Right ventricle myocardium inferior (tissue), 1 donor: Measurements from ENCODE around the gene METTL27. TPM values are rescaled to one million over a fixed set of nuclear protein-coding genes. Genes with fewer than 3 reads are reported as not detected.
"Not testable (repeated sequence)": the region's sequence is repeated elsewhere in the genome, so short reads cannot be mapped to it uniquely, and the experiment has no call there.

ENCODE experiments used
- ATAC-seq: fragments of 200-7000 bp; cut with Tn5 transposase; one replicate; pipeline ENCODE4 v1.9.1; 2020; ENCODE audit warnings: mild to moderate bottlenecking, moderate library complexity
- DNase-seq: peaks from one replicate; pipeline ENCODE4 v3.0.0; 2021; ENCODE audit errors: missing footprints
- intact Hi-C: fragments of 100-400 bp; cut with DNase I; formaldehyde crosslinking; loops from one replicate; pipeline ENCODE4 v1.11.0; 2022
- total RNA-seq: library from RNA; stranded (reverse); fragmentation: NEBNext Ultra II Directional; extraction: Animal tissue kit (Norgen Biotek cat#: 25700); gene quantifications from one replicate; pipeline ENCODE4 v1.2.1, GENCODE V29; 2021
- donor health status: DM: no; HTN: yes; CAD: no; lungs with severe emphysema.

METTL27 gene
- total RNA-seq, 1 donor from 2014 or later = 0.27 TPM

DNA sequence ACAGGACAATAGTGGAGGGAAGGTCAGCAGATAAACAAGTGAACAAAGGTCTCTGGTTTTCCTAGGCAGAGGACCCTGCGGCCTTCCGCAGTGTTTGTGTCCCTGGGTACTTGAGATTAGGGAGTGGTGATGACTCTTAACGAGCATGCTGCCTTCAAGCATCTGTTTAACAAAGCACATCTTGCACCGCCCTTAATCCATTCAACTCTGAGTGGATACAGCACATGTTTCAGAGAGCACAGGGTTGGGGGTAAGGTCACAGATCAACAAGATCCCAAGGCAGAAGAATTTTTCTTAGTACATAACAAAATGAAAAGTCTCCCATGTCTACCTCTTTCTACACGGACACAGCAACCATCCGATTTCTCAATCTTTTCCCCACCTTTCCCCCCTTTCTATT lies 45.7 kb downstream of the METTL27 start:
- DNase-seq, intact Hi-C loops, ATAC-seq: not testable (repeated sequence)

DNA sequence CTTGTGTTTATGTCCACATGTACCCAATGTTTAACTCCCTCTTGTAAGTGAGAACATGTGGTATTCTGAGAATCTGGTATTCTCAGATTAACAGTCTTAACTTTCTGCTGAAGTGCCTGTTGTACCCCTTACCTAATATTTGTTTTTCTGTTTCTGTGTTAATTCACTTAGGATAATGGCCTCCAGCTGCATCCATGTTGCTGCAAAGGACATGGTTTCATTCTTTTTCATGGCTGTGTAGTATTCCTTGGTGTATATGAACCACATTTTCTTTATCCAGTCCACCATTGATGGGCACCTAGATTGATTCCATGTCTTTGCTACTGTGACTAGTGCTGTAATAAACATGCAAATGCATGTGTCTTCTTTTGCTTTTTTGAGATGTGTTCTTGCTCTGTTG lies 47.1 kb downstream of the METTL27 start:
- ATAC-seq, DNase-seq, intact Hi-C loops: not testable (repeated sequence)

DNA sequence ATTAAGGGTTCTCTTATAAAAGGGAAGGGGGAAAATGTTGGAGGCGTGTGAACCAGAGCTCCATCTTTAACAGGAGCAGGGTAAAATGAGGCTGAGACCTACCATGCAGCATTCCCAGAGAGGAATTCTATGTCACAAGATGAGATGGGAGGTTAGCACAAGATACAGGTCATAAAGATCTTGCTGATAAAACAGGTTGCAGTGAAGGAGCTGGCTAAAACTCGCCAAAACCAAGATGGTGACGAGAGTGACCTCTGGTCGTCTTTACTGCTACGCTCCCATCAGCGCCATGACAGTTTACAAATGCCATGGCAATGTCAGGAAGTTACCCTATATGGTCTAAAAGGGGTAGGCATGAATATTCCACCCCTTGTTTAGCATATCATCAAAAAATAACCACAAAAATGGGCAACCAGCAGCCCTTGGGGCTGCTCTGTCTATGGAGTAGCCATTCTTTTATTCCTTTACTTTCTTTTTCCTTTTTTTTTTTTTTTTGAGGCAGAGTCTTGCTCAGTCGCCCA lies 51.1 kb downstream of the METTL27 start:
- intact Hi-C loops, DNase-seq, ATAC-seq: not testable (repeated sequence)

DNA sequence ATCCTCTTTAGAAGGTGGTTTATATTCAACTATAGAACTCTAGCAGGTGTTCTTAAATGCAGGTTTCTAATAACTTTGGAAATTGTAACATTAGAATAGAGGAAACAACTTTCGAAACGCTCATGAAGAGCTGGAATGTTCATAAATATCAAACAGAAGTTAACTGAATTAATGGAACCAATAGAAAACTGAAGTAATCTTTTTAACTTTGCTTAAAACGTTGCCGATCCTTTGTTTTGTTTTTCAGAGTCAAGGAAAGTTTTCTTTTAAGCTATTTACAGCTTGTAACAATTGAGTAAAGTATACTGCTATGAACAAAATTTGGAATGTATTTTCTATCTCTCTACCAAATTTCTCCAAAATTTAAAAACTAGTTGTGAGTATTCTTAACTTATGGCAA lies 53.3 kb downstream of the METTL27 start:
- ATAC-seq (no peak), DNase-seq (no peak)
- intact Hi-C loops = no loop called here

DNA sequence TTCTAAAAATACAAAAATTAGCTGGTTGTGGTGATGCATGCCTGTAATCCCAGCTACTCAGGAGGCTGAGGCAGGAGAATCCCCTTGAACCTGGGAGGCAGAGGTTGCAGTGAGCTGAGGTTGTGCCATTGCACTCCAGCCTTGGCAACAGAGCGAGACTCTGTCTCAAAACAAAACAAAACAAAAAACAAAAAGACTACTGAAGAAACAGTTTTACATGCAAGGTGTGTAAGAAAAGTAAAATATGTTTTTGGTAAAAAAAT lies 54.6 kb downstream of the METTL27 start:
- ATAC-seq, DNase-seq, intact Hi-C loops: not testable (repeated sequence)

DNA sequence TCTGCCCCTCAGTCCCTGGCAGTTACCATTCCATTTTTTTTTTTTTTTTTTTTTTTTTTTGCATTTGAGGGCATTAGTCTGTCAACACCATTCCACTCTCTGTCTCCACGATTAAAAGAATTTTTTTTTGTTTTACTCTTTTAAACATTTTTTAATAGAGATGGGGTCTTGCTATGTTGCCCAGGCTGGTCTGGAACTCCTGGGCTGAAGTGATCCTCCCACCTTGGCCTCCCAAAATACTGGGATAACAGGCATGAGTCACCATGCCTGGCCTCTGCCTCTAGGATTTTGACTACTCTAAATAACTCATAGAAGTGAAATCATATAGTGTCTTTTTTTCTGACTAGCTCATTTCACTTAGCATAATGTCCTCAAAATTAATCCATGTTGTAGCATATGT lies 55.7 kb downstream of the METTL27 start:
- intact Hi-C loops = no loop called here
- DNase-seq = no peak

More for the DNA sequence above, 55.7 kb downstream of the METTL27 start:
- ATAC-seq = no peak

Other genes starting within 250 kb of the METTL27 start
- 6.4 TPM for gene MLXIPL, start 218.0 kb downstream of the METTL27 start, total RNA-seq
- gene VPS37D, start 174.7 kb downstream of the METTL27 start, total RNA-seq = 3.0 TPM
- gene DNAJC30, start 159.1 kb downstream of the METTL27 start, total RNA-seq = 13.8 TPM
- 81.1 TPM for gene BUD23, start 158.9 kb downstream of the METTL27 start, total RNA-seq
- 1.6 TPM for gene STX1A, start 122.8 kb downstream of the METTL27 start, total RNA-seq
- gene ABHD11, start 103.7 kb downstream of the METTL27 start, total RNA-seq = 21.5 TPM
- gene CLDN3, start 72.2 kb downstream of the METTL27 start, total RNA-seq = not detected
- gene CLDN4, start 11.5 kb downstream of the METTL27 start, total RNA-seq = not detected
- gene TMEM270, start 18.6 kb upstream of the METTL27 start, total RNA-seq = not detected
- gene ELN, start 185.7 kb upstream of the METTL27 start, total RNA-seq = 29.9 TPM
- gene LIMK1, start 241.3 kb upstream of the METTL27 start, total RNA-seq = 8.7 TPM